K562 (cell line): ENCODE results near the gene RETREG1. TPM values are rescaled to one million over a fixed set of nuclear protein-coding genes. Genes with fewer than 3 reads are reported as not detected.

Experiments
- ATAC-seq: fragments of 200-7000 bp; cut with Tn5 transposase; 3 replicates; pipeline ENCODE4 v1.9.1; 2020; ENCODE audit warnings: moderate library complexity
- BruUV-seq: library from RNA; stranded (reverse); fragments of 400-500 nt; replicated peaks from 2 replicates; lab custom pipeline; 2021; lab: Mats Ljungman, UMichigan
- CTCF ChIA-PET: fragments of 300-600 bp; formaldehyde crosslinking; extraction: SDS; loops from one replicate; lab custom pipeline; 2021; ENCODE audit warnings: low intra/inter-chr PET ratio; lab: Yijun Ruan, JAX
- POLR2A ChIA-PET: fragments of 300-600, 350-650 bp; sonication (Branson Sonifier 250); formaldehyde crosslinking; extraction: SDS; loops from one replicate; lab custom pipeline; 2021; ENCODE audit warnings: antibody characterized with exemption, inconsistent platforms; lab: Yijun Ruan, JAX
- DNase-seq, 4 experiments: peaks; one replicate each; pipeline versions ENCODE4 v3.0.0 to v3.0.0-alpha.2; 2011 to 2018; ENCODE audit warnings: low spot score in 3 of 4, mixed read lengths in 3 of 4; ENCODE audit errors: extremely low read depth in 1 of 4
- FAIRE-seq: peaks from 2 replicates; lab custom pipeline; 2011; peaks lifted over from hg19 to GRCh38; lab: Jason Lieb, UNC
- H2AFZ ChIP-seq: 2 replicates; pipeline ENCODE4 v1.6.0; 2011; ENCODE audit warnings: low read depth, low read length, control low read depth, inconsistent platforms
- H3K27ac ChIP-seq: fragments of 200-600 bp; 3 replicates; pipeline ENCODE4 v1.8.0; 2011; ENCODE audit warnings: low read depth, mild to moderate bottlenecking, control low read depth, inconsistent platforms, low read length, moderate library complexity, mixed read lengths; ENCODE audit errors: extremely low read depth
- H3K27me3 ChIP-seq, 2 experiments: fragments of 300-600 bp in 1 of 2; 2 replicates in 1 of 2; 3 replicates in 1 of 2; pipeline versions ENCODE4 v1.6.0 to v1.8.0; 2011; ENCODE audit warnings: inconsistent platforms in 2 of 2, low read length in 2 of 2, mild to moderate bottlenecking in 1 of 2, mixed read lengths in 1 of 2, moderate library complexity in 1 of 2; ENCODE audit not compliant: control insufficient read depth in 2 of 2, insufficient read depth in 2 of 2
- H3K36me3 ChIP-seq: fragments of 300-600 bp; 3 replicates; pipeline ENCODE4 v1.8.0; 2011; ENCODE audit warnings: mild to moderate bottlenecking, low read length, inconsistent platforms; ENCODE audit not compliant: control insufficient read depth, insufficient read depth
- H3K4me1 ChIP-seq, 2 experiments: fragments of 200-600 bp in 1 of 2; replicated peaks in 1 of 2; 2 replicates in 1 of 2; 3 replicates in 1 of 2; pipeline versions ENCODE4 v1.5.1 to v1.8.0; 2011; ENCODE audit warnings: inconsistent platforms in 2 of 2, low read length in 2 of 2, mild to moderate bottlenecking in 1 of 2, mixed read lengths in 1 of 2, moderate library complexity in 1 of 2; ENCODE audit not compliant: control insufficient read depth in 2 of 2, insufficient read depth in 2 of 2
- H3K4me2 ChIP-seq: 2 replicates; pipeline ENCODE4 v1.6.1; 2011; ENCODE audit warnings: low read length, control low read depth, inconsistent platforms, mixed read lengths; ENCODE audit not compliant: insufficient read depth
- H3K4me3 ChIP-seq: fragments of 200-600 bp; sonication (generic), shearing (Covaris generic); 2 replicates; pipeline ENCODE4 v1.5.1; 2016; ENCODE audit warnings: control low read depth, inconsistent platforms
- H3K79me2 ChIP-seq: fragments of 200-600 bp; 3 replicates; pipeline ENCODE4 v1.8.0; 2011; ENCODE audit warnings: low read length, inconsistent platforms; ENCODE audit not compliant: control insufficient read depth, insufficient read depth
- H3K9ac ChIP-seq, 2 experiments: 2 replicates each; pipeline versions ENCODE4 v1.6.0 to v1.6.1; 2011; ENCODE audit warnings: low read depth in 2 of 2, low read length in 2 of 2, control low read depth in 1 of 2, inconsistent platforms in 1 of 2, mild to moderate bottlenecking in 1 of 2, mixed read lengths in 1 of 2; ENCODE audit not compliant: insufficient read depth in 1 of 2
- H3K9me1 ChIP-seq: one replicate; pipeline ENCODE4 v1.6.0; 2011; ENCODE audit warnings: inconsistent platforms, mild to moderate bottlenecking, low read length, moderate library complexity; ENCODE audit not compliant: control insufficient read depth, insufficient read depth
- H3K9me3 ChIP-seq: replicated peaks from 2 replicates; pipeline ENCODE4 v1.5.1; 2011; ENCODE audit warnings: low read depth, low read length, inconsistent platforms; ENCODE audit not compliant: control insufficient read depth, insufficient read depth
- H4K20me1 ChIP-seq: replicated peaks from 2 replicates; pipeline ENCODE4 v1.6.1; 2011; ENCODE audit warnings: low read length, inconsistent platforms, mixed read lengths; ENCODE audit not compliant: control insufficient read depth, insufficient read depth
- GATAD2A ChIP-seq: fragments of 450-650 bp; IDR thresholded peaks from 2 replicates; pipeline ENCODE4 v1.6.1; 2017
- NCOR1 ChIP-seq: fragments of 450-650 bp; IDR thresholded peaks from 2 replicates; pipeline ENCODE4 v1.6.1; 2016; ENCODE audit warnings: mild to moderate bottlenecking, moderate library complexity
- RUNX1 ChIP-seq: sonication (generic); IDR thresholded peaks from 2 replicates; pipeline ENCODE4 v1.6.1; 2016; ENCODE audit warnings: antibody characterized with exemption, low read depth
- WGBS: fragments of 100-300 bp; shearing (Covaris generic); methylation state at CpG from one replicate; pipeline ENCODE4 v1.1.6; 2016; ENCODE audit warnings: low coverage, mixed read lengths; ENCODE audit not compliant: insufficient coverage; ENCODE audit errors: missing lambda C conversion rate; 5-methylcytosine and 5-hydroxymethylcytosine counted together
- in situ Hi-C: fragments of 300-500 bp; cut with MboI; formaldehyde crosslinking; loops from 4 replicates; pipeline ENCODE4 v1.15.0; 2018; ENCODE audit warnings: inconsistent platforms, mixed read lengths
- intact Hi-C: fragments of 100-400 bp; cut with micrococcal nuclease; formaldehyde crosslinking; loops from 2 replicates; pipeline ENCODE4 v1.14.2; 2022
- polyA plus RNA-seq, 8 experiments: library from polyadenylated mRNA; depleted of rRNA in 4 of 8; stranded (reverse) in 5 of 8; unstranded in 3 of 8; fragments of >200 nt; fragmentation: Nextera tagmentation in 2 of 8; fragmentation: Illumina TruSeq in 1 of 8; extraction: Ambion mirVana in 2 of 8; extraction: Trizol in 1 of 8; gene quantifications; 2 replicates each; pipeline versions ENCODE4 v1.2.1 to v1.2.3, GENCODE V29; 2011 to 2014; ENCODE audit warnings: inconsistent platforms in 1 of 8, missing spikeins in 1 of 8
- total RNA-seq, 7 experiments: library from RNA; depleted of rRNA in 6 of 7; stranded (reverse); fragments of >200 nt in 6 of 7; fragmentation: Illumina TruSeq in 2 of 7; extraction: Trizol in 2 of 7; gene quantifications; 2 replicates each; pipeline versions ENCODE4 v1.2.1 to v1.2.3, GENCODE V29; 2011 to 2021; ENCODE audit warnings: low replicate concordance in 1 of 7
- TF ChIP-seq, protein P1 (sequence below): fragments of 450-650 bp; IDR thresholded peaks from 2 replicates; pipeline ENCODE4 v1.6.1; 2014; ENCODE audit warnings: low read depth, mild to moderate bottlenecking, moderate library complexity, borderline replicate concordance
- TF ChIP-seq, protein P2 (sequence below): fragments of 250-450 bp; sonication (Bioruptor Pico); IDR thresholded peaks from 2 replicates; pipeline ENCODE4 v1.9.0; 2021; ENCODE audit warnings: mild to moderate bottlenecking
- TF ChIP-seq, protein P3 (sequence below): sonication (generic); formaldehyde crosslinking; IDR thresholded peaks from 2 replicates; pipeline ENCODE4 v1.8.0; 2022; ENCODE audit warnings: mild to moderate bottlenecking, missing genetic modification reagents

RETREG1 gene
- total and polyA plus RNA-seq, 9 of the 15 experiments (the other 6 are each of a cell fraction or from before 2014, with no cell fraction given) = 0.01 to 0.20 (median 0.08) TPM; not detected in 5

DNA sequence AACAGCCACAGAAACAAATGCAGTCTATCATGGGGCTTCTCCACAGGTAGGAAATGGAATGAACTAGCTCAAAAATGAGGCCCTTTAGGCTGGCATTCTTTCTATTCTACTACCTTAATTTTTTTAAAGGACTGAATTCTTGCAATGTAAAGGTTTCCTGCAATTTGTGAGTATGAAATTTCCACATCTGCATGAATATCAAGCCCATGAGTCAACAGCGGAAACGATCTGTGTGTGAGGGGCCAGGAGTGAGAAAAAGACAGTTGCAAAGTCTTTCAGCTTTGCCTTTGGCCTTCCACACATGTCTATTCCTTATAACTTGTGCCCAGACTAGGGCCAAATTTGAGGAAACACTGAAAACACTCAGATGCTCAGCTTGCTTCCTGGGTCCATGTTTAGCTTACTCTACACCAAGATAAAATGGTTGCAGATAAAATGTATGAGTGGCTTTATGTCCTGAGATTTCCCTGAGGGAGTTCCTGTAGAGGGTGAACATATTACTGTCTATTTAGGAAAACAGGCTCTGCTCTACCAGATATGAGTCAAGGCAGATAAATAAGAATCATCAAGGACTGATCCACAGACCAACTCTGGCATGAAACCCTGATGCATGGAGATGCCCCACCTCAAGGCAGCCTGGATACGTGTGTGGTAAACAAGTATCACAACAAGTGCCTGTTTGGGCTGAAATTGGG, 46.5 kb downstream of the RETREG1 start:
- POLR2A ChIA-PET = no interaction called here
- intact Hi-C loops = no loop called here
- FAIRE-seq = no peak

More for the DNA sequence above, 46.5 kb downstream of the RETREG1 start:
- no peak for ATAC-seq
- BruUV-seq = no TSS peak
- in situ Hi-C loops = no loop called here
- Histone ChIP-seq H3K9me3 (no peaks in the 10 kb centered on the region), H3K9me1 (no peaks in the 10 kb centered on the region), H3K9ac (no peak overlapping the region), H3K4me3 (no peak overlapping the region), H2AFZ (no peak overlapping the region), H3K4me1 (no peaks in the 10 kb centered on the region), H3K27ac (no peak overlapping the region)
- WGBS = 3% methylated on average over 3 of the region's 3 CpGs
- no peak for TF ChIP-seq NCOR1
- TF ChIP-seq GATAD2A = no peak
- TF ChIP-seq, protein P1, sequence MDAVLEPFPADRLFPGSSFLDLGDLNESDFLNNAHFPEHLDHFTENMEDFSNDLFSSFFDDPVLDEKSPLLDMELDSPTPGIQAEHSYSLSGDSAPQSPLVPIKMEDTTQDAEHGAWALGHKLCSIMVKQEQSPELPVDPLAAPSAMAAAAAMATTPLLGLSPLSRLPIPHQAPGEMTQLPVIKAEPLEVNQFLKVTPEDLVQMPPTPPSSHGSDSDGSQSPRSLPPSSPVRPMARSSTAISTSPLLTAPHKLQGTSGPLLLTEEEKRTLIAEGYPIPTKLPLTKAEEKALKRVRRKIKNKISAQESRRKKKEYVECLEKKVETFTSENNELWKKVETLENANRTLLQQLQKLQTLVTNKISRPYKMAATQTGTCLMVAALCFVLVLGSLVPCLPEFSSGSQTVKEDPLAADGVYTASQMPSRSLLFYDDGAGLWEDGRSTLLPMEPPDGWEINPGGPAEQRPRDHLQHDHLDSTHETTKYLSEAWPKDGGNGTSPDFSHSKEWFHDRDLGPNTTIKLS = no peak
- TF ChIP-seq, protein P2, sequence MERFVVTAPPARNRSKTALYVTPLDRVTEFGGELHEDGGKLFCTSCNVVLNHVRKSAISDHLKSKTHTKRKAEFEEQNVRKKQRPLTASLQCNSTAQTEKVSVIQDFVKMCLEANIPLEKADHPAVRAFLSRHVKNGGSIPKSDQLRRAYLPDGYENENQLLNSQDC (CRISPR knock-in tag) = no peak
- TF ChIP-seq, protein P3, sequence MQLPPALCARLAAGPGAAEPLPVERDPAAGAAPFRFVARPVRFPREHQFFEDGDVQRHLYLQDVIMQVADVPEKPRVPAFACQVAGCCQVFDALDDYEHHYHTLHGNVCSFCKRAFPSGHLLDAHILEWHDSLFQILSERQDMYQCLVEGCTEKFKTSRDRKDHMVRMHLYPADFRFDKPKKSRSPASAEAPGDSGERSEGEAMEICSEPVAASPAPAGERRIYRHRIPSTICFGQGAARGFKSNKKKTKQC = no peak
- TF ChIP-seq RUNX1 = no peak
- TF ChIP-seq, all 486 proteins: peak for 0
- CTCF ChIA-PET = no interaction called here
- Histone ChIP-seq H3K27me3 (peaks cover 0 to 4% of the 10 kb centered on the region in 2 experiments; a peak in 1 of 5 replicates), H4K20me1 (no peaks in the 10 kb centered on the region), H3K79me2 (no peaks in the 10 kb centered on the region), H3K36me3 (no peaks in the 10 kb centered on the region), H3K4me2 (no peak overlapping the region)
- no peak for DNase-seq
